Measurements from ENCODE around the gene GTF2H2.
"Not testable (repeated sequence)": the region's sequence is repeated elsewhere in the genome, so short reads cannot be mapped to it uniquely, and the experiment has no call there.

DNA sequence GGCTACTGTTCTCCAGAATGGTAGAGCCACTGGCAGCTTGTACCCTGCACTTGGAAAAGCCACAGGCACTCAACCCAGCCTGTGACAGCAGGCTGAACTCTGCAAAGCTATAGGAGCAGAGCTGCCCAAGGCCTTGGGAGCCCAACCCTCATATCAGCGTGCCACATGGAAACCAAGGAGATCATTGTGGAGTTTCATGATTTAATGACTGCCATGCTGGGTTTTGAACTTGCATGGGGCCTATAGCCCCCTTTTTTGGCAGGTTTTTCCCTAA lies 30.4 kb upstream of the GTF2H2 start:
- not testable (repeated sequence) for TF ChIP-seq EZH2phosphoT487 (IDR thresholded peaks at IDR 0.05; ENCODE audit: borderline replicate concordance)
- TF ChIP-seq, protein P1, sequence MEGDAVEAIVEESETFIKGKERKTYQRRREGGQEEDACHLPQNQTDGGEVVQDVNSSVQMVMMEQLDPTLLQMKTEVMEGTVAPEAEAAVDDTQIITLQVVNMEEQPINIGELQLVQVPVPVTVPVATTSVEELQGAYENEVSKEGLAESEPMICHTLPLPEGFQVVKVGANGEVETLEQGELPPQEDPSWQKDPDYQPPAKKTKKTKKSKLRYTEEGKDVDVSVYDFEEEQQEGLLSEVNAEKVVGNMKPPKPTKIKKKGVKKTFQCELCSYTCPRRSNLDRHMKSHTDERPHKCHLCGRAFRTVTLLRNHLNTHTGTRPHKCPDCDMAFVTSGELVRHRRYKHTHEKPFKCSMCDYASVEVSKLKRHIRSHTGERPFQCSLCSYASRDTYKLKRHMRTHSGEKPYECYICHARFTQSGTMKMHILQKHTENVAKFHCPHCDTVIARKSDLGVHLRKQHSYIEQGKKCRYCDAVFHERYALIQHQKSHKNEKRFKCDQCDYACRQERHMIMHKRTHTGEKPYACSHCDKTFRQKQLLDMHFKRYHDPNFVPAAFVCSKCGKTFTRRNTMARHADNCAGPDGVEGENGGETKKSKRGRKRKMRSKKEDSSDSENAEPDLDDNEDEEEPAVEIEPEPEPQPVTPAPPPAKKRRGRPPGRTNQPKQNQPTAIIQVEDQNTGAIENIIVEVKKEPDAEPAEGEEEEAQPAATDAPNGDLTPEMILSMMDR (conservative IDR thresholded peaks at IDR 0.05; ENCODE audit: low read length): not testable (repeated sequence)
